ENCODE data around the gene TCL1A. TPM values are rescaled to one million over a fixed set of nuclear protein-coding genes. Genes with fewer than 3 reads are reported as not detected.

Gene TCL1A
- total RNA-seq, 1 experiment from 2014 or later = 0.30 TPM

GRCh38 chr14:95741781-95742180, 27.9 kb upstream of the TCL1A start:
- no peaks in the 10 kb centered on the region for H3K36me3 ChIP-seq (ENCODE audit: control insufficient read depth in 1 of 2, insufficient read depth in 2 of 2, low read length in 2 of 2)
- ChIA-PET RAD21 (ENCODE audit: low non-redundant PET in 1 of 2, low total read pairs in 2 of 2, uncharacterized antibody in 2 of 2, unreplicated experiment in 2 of 2) (no interaction called here), CTCF (no interaction called here), POLR2A (no interaction called here)
- H3K9me3 ChIP-seq (ENCODE audit: control insufficient read depth in 1 of 2, insufficient read depth in 1 of 2, low read depth in 1 of 2, low read length in 2 of 2) = no peaks in the 10 kb centered on the region
- H3K9ac ChIP-seq (ENCODE audit: low read length) = no peak overlapping the region
- intact Hi-C loops (cut with micrococcal nuclease) = no loop called here
- H3K4me3 ChIP-seq (replicated peaks in 1 of 2; ENCODE audit: low read depth in 1 of 2, low read length in 2 of 2) = no peak overlapping the region
- H4K20me1 ChIP-seq (ENCODE audit: insufficient read depth) = no peaks in the 10 kb centered on the region
- TF ChIP-seq YY1 (IDR thresholded peaks at IDR 0.05; ENCODE audit: extremely low read depth, insufficient replicate concordance, low read depth, low read length) (no peak), TCF7L2 (IDR thresholded peaks at IDR 0.05; ENCODE audit: borderline replicate concordance, extremely low read depth, insufficient read depth, insufficient read length) (no peak), FOSL1 (IDR thresholded peaks at IDR 0.05; ENCODE audit: low read depth) (no peak), RAD21 (IDR thresholded peaks at IDR 0.05; ENCODE audit: low read depth) (no peak), ATF3 (IDR thresholded peaks at IDR 0.05) (no peak), CBX3 (IDR thresholded peaks at IDR 0.05; ENCODE audit: low read depth) (no peak), EZH2 (IDR thresholded peaks at IDR 0.05) (no peak)
- H3K79me2 ChIP-seq (ENCODE audit: insufficient read depth, low read length) = no peaks in the 10 kb centered on the region
- H3K27ac ChIP-seq (ENCODE audit: low read depth, low read length) = no peak overlapping the region
- H3K9me2 ChIP-seq (ENCODE audit: insufficient read depth) = no peaks in the 10 kb centered on the region
- BruUV-seq (replicated peaks) = no TSS peak
- ATAC-seq (no peak), DNase-seq (ENCODE audit: low read depth, low spot score) (no peak)
- peaks cover 0 to 8% of the 10 kb centered on the region in 2 experiments; a peak in 1 of 4 replicates for H3K4me1 ChIP-seq (ENCODE audit: control insufficient read depth in 1 of 2, insufficient read depth in 2 of 2, low read length in 2 of 2)
- H3K27me3 ChIP-seq (ENCODE audit: insufficient read depth, low read length) = peaks cover 20% of the 10 kb centered on the region; the same call in 1 of the 2 replicates
- no peak overlapping the region for H2AFZ ChIP-seq (ENCODE audit: low read depth, low read length, poor library complexity, severe bottlenecking)
- H3K4me2 ChIP-seq (ENCODE audit: low read length) = no peak overlapping the region

GRCh38 chr14:95741038-95741490, 27.1 kb upstream of the TCL1A start:
- Histone ChIP-seq H3K79me2 (ENCODE audit: insufficient read depth, low read length) (no peaks in the 10 kb centered on the region), H3K4me1 (ENCODE audit: control insufficient read depth in 1 of 2, insufficient read depth in 2 of 2, low read length in 2 of 2) (peaks cover 0 to 8% of the 10 kb centered on the region in 2 experiments; a peak in 1 of 4 replicates), H3K27me3 (ENCODE audit: insufficient read depth, low read length) (peaks cover 19% of the 10 kb centered on the region; the same call in 1 of the 2 replicates), H2AFZ (ENCODE audit: low read depth, low read length, poor library complexity, severe bottlenecking) (no peak overlapping the region), H3K36me3 (ENCODE audit: control insufficient read depth in 1 of 2, insufficient read depth in 2 of 2, low read length in 2 of 2) (no peaks in the 10 kb centered on the region), H3K4me3 (replicated peaks in 1 of 2; ENCODE audit: low read depth in 1 of 2, low read length in 2 of 2) (no peak overlapping the region), H3K9me2 (ENCODE audit: insufficient read depth) (no peaks in the 10 kb centered on the region), H3K9ac (ENCODE audit: low read length) (no peak overlapping the region), H3K9me3 (ENCODE audit: control insufficient read depth in 1 of 2, insufficient read depth in 1 of 2, low read depth in 1 of 2, low read length in 2 of 2) (no peaks in the 10 kb centered on the region), H3K4me2 (ENCODE audit: low read length) (no peak overlapping the region), H4K20me1 (ENCODE audit: insufficient read depth) (no peaks in the 10 kb centered on the region), H3K27ac (ENCODE audit: low read depth, low read length) (no peak overlapping the region)
- intact Hi-C loops (cut with micrococcal nuclease) = no loop called here
- ChIA-PET CTCF (no interaction called here), POLR2A (no interaction called here), RAD21 (ENCODE audit: low non-redundant PET in 1 of 2, low total read pairs in 2 of 2, uncharacterized antibody in 2 of 2, unreplicated experiment in 2 of 2) (no interaction called here)
- ATAC-seq = peak; percentile 47; the same call in 1 of the 2 replicates
- TF ChIP-seq MAX (IDR thresholded peaks at IDR 0.05) (peak; percentile 52; the same call in 1 of the 2 replicates), EZH2phosphoT487 (IDR thresholded peaks at IDR 0.05; ENCODE audit: borderline replicate concordance) (no peak)
- BruUV-seq (replicated peaks) = no TSS peak
- DNase-seq (ENCODE audit: low read depth, low spot score) = peak; percentile 7

Data from HCT116 (cell line).